Neutrophil (primary cell): Measurements from ENCODE around the gene DHFR2.
A peak's percentile ranks its signal among the peaks of the same experiment; 100 is the strongest.
"Not testable (repeated sequence)": the region's sequence is repeated elsewhere in the genome, so short reads cannot be mapped to it uniquely, and the experiment has no call there.

Source experiments
- H3K27ac ChIP-seq: fragments of 200-600 bp; sonication (generic); 2 replicates; pipeline ENCODE4 v1.5.1; 2016; ENCODE audit warnings: mild to moderate bottlenecking, moderate library complexity
- H3K27me3 ChIP-seq: fragments of 200-600 bp; sonication (generic); 2 replicates; pipeline ENCODE4 v1.6.0; 2016; ENCODE audit warnings: mild to moderate bottlenecking
- H3K36me3 ChIP-seq: fragments of 200-600 bp; sonication (generic); 2 replicates; pipeline ENCODE4 v1.5.1; 2017
- H3K4me1 ChIP-seq, 2 experiments: fragments of 200-600 bp in 1 of 2; sonication (generic) in 1 of 2; 1 replicate in 1 of 2; 2 replicates in 1 of 2; pipeline versions ENCODE4 v1.5.1 to v1.6.1; 2013 to 2016; ENCODE audit warnings: low read depth in 1 of 2, low read length in 1 of 2, mild to moderate bottlenecking in 1 of 2, moderate library complexity in 1 of 2; ENCODE audit not compliant: control insufficient read depth in 1 of 2, insufficient read depth in 1 of 2
- H3K4me3 ChIP-seq, 2 experiments: fragments of 200-600 bp in 1 of 2; sonication (generic) in 1 of 2; 1 replicate in 1 of 2; 2 replicates in 1 of 2; pipeline ENCODE4 v1.5.1; 2013 to 2016; ENCODE audit warnings: low read depth in 1 of 2, low read length in 1 of 2, mild to moderate bottlenecking in 1 of 2, moderate library complexity in 1 of 2
- H3K9me3 ChIP-seq: fragments of 200-600 bp; sonication (generic); 2 replicates; pipeline ENCODE4 v1.5.1; 2016
- CTCF ChIP-seq: fragments of 200-600 bp; sonication (generic); IDR thresholded peaks from 2 replicates; pipeline ENCODE4 v1.5.1; 2016; ENCODE audit warnings: antibody characterized with exemption

Gene DHFR2

GRCh38 chr3:94063496-94064119 is 892 bp upstream of the DHFR2 start:
- no peak for TF ChIP-seq CTCF
- Histone ChIP-seq H3K27me3 (no peaks in the 10 kb centered on the region), H3K4me3 (peak overlapping the region; percentile 74 to 89), H3K4me1 (peaks cover 27% of the 10 kb centered on the region in 2 experiments), H3K36me3 (peaks cover 12% of the 10 kb centered on the region), H3K27ac (peak overlapping the region; percentile 96), H3K9me3 (no peaks in the 10 kb centered on the region)

- H3K9me3 ChIP-seq: no peaks in the 10 kb centered on the region
- peaks cover 27% of the 10 kb centered on the region in 2 experiments for H3K4me1 ChIP-seq
- H3K36me3 ChIP-seq: no peaks in the 10 kb centered on the region
- no peak for TF ChIP-seq CTCF
- no peak overlapping the region for H3K4me3 ChIP-seq
- no peaks in the 10 kb centered on the region for H3K27me3 ChIP-seq
- H3K27ac ChIP-seq: no peak overlapping the region
Measured at GRCh38 chr3:94061297-94061696, 1.4 kb downstream of the DHFR2 start.

- no peaks in the 10 kb centered on the region for H3K4me1 ChIP-seq
- no peaks in the 10 kb centered on the region for H3K9me3 ChIP-seq
- no peak overlapping the region for H3K4me3 ChIP-seq
- H3K27me3 ChIP-seq: no peaks in the 10 kb centered on the region
- H3K36me3 ChIP-seq: no peaks in the 10 kb centered on the region
- TF ChIP-seq CTCF: no peak
- no peak overlapping the region for H3K27ac ChIP-seq
Measured at GRCh38 chr3:94050546-94050945, 12.2 kb downstream of the DHFR2 start.

GRCh38 chr3:94049267-94049666 is 13.4 kb downstream of the DHFR2 start:
- Histone ChIP-seq H3K36me3 (no peaks in the 10 kb centered on the region), H3K4me1 (no peaks in the 10 kb centered on the region), H3K27ac (no peak overlapping the region), H3K4me3 (no peak overlapping the region), H3K27me3 (no peaks in the 10 kb centered on the region), H3K9me3 (no peaks in the 10 kb centered on the region)
- TF ChIP-seq CTCF: no peak

- Histone ChIP-seq H3K36me3 (no peaks in the 10 kb centered on the region), H3K4me3 (no peak overlapping the region), H3K27me3 (no peaks in the 10 kb centered on the region), H3K4me1 (no peaks in the 10 kb centered on the region), H3K9me3 (no peaks in the 10 kb centered on the region), H3K27ac (no peak overlapping the region)
- no peak for TF ChIP-seq CTCF
Measured at GRCh38 chr3:94046533-94046932, 16.2 kb downstream of the DHFR2 start.

- H3K27ac ChIP-seq, H3K9me3 ChIP-seq, H3K4me1 ChIP-seq, H3K36me3 ChIP-seq, H3K4me3 ChIP-seq, H3K27me3 ChIP-seq: not testable (repeated sequence)
Measured at GRCh38 chr3:94044100-94044936, 18.4 kb downstream of the DHFR2 start.
